HepG2 (cell line): ENCODE measurements around the gene FIBP. TPM values are rescaled to one million over a fixed set of nuclear protein-coding genes. Genes with fewer than 3 reads are reported as not detected.
A peak's percentile ranks its signal among the peaks of the same experiment; 100 is the strongest.

Experiments
- ATAC-seq: fragments of 200-7000 bp; cut with Tn5 transposase; 3 replicates; pipeline ENCODE4 v1.9.1; 2020; ENCODE audit warnings: mild to moderate bottlenecking, moderate library complexity
- BruUV-seq: library from RNA; stranded (reverse); fragments of 400-500 nt; replicated peaks from 2 replicates; lab custom pipeline; 2021; lab: Mats Ljungman, UMichigan
- CTCF ChIA-PET: fragments of 300-600 bp; formaldehyde crosslinking; extraction: SDS; loops from one replicate; lab custom pipeline; 2021; ENCODE audit warnings: low total read pairs, inconsistent platforms, low intra/inter-chr PET ratio; lab: Yijun Ruan, JAX
- POLR2A ChIA-PET: fragments of 350-600 bp; sonication (Branson Sonifier 250); formaldehyde crosslinking; loops from one replicate; lab custom pipeline; 2020; ENCODE audit warnings: antibody characterized with exemption, inconsistent platforms; lab: Yijun Ruan, JAX
- DNase-seq: peaks from one replicate; pipeline ENCODE4 v3.0.0-alpha.2; 2015; ENCODE audit warnings: low spot score
- FAIRE-seq: peaks from 3 replicates; lab custom pipeline; 2011; peaks lifted over from hg19 to GRCh38; lab: Jason Lieb, UNC
- H2AFZ ChIP-seq: one replicate; pipeline ENCODE4 v1.6.1; 2011; ENCODE audit warnings: low read length, inconsistent platforms
- H3K27ac ChIP-seq: fragments of 300-600 bp; 3 replicates; pipeline ENCODE4 v1.8.0; 2011; ENCODE audit warnings: mixed run types, mild to moderate bottlenecking, mixed read lengths, low read length, inconsistent platforms; ENCODE audit not compliant: insufficient read depth; ENCODE audit errors: extremely low read length
- H3K27me3 ChIP-seq, 2 experiments: fragments of 200-600 bp in 1 of 2; 2 replicates in 1 of 2; 3 replicates in 1 of 2; pipeline versions ENCODE4 v1.6.0 to v1.8.0; 2011; ENCODE audit warnings: low read length in 2 of 2, mild to moderate bottlenecking in 2 of 2, moderate library complexity in 2 of 2, inconsistent platforms in 1 of 2; ENCODE audit not compliant: insufficient read depth in 2 of 2, control insufficient read depth in 1 of 2
- H3K36me3 ChIP-seq, 2 experiments: fragments of 200-600 bp in 1 of 2; replicated peaks in 1 of 2; 2 replicates in 1 of 2; 3 replicates in 1 of 2; pipeline versions ENCODE4 v1.5.1 to v1.8.0; 2011; ENCODE audit warnings: low read length in 2 of 2, inconsistent platforms in 1 of 2; ENCODE audit not compliant: insufficient read depth in 2 of 2, control insufficient read depth in 1 of 2
- H3K4me1 ChIP-seq: 2 replicates; pipeline ENCODE4 v1.5.1; 2012; ENCODE audit warnings: low read length, inconsistent platforms; ENCODE audit not compliant: insufficient read depth
- H3K4me2 ChIP-seq: 2 replicates; pipeline ENCODE4 v1.6.0; 2011; ENCODE audit warnings: low read depth, low read length, inconsistent platforms
- H3K4me3 ChIP-seq, 3 experiments: fragments of 200-600 bp in 1 of 3; sonication (generic), shearing (Covaris generic) in 1 of 3; replicated peaks in 1 of 3; 2 replicates each; pipeline ENCODE4 v1.5.1; 2011 to 2016; ENCODE audit warnings: low read length in 3 of 3, inconsistent platforms in 2 of 3, low read depth in 2 of 3, mild to moderate bottlenecking in 2 of 3, control low read depth in 1 of 3, mixed read lengths in 1 of 3; ENCODE audit not compliant: insufficient read depth in 1 of 3
- H3K79me2 ChIP-seq: one replicate; pipeline ENCODE4 v1.6.1; 2011; ENCODE audit warnings: low read length, inconsistent platforms; ENCODE audit not compliant: insufficient read depth
- H3K9ac ChIP-seq: 2 replicates; pipeline ENCODE4 v1.6.0; 2011; ENCODE audit warnings: mild to moderate bottlenecking, low read depth, low read length, inconsistent platforms; ENCODE audit not compliant: insufficient read depth
- H3K9me3 ChIP-seq: 2 replicates; pipeline ENCODE4 v1.5.1; 2012; ENCODE audit warnings: mild to moderate bottlenecking, low read length
- H4K20me1 ChIP-seq: 2 replicates; pipeline ENCODE4 v1.6.0; 2011; ENCODE audit warnings: inconsistent platforms, mild to moderate bottlenecking, low read length, moderate library complexity; ENCODE audit not compliant: insufficient read depth
- HOXA3 ChIP-seq: sonication (generic); formaldehyde crosslinking; IDR thresholded peaks from 2 replicates; pipeline ENCODE4 v1.5.0; 2020; ENCODE audit warnings: missing genetic modification reagents
- PPARG ChIP-seq: conservative IDR thresholded peaks from 2 replicates; pipeline ENCODE4 v1.6.1; 2016; ENCODE audit warnings: missing biosample characterization, missing genetic modification reagents
- ZNF768 ChIP-seq: sonication (generic); formaldehyde crosslinking; IDR thresholded peaks from 2 replicates; pipeline ENCODE4 v1.4.0; 2020; ENCODE audit warnings: missing genetic modification reagents
- ZNF800 ChIP-seq: sonication (generic); formaldehyde crosslinking; IDR thresholded peaks from 2 replicates; pipeline ENCODE4 v1.4.0; 2020; ENCODE audit warnings: missing genetic modification reagents
- WGBS: methylation state at CpG from one replicate; pipeline ENCODE4 v1.1.6; 2017; ENCODE audit warnings: low lambda C conversion rate; 5-methylcytosine and 5-hydroxymethylcytosine counted together
- in situ Hi-C: cut with HindIII; loops from 2 replicates; pipeline ENCODE4 v1.10.0; 2017; ENCODE audit warnings: low pct_unique_long_range_greater_than_20kb; ENCODE audit not compliant: extremely low pct_ligation_motif_present
- intact Hi-C: fragments of 100-400 bp; cut with micrococcal nuclease; formaldehyde crosslinking; loops from one replicate; pipeline ENCODE4 v1.10.0; 2022; ENCODE audit not compliant: unreplicated experiment
- polyA plus RNA-seq, 8 experiments: library from polyadenylated mRNA; depleted of rRNA in 3 of 8; stranded (reverse) in 7 of 8; unstranded in 1 of 8; fragments of >200 nt; fragmentation: Illumina TruSeq in 4 of 8; extraction: Trizol in 4 of 8; gene quantifications; 2 replicates each; pipeline versions ENCODE4 v1.2.1 to v1.2.3, GENCODE V29; 2011 to 2016; ENCODE audit warnings: low read depth in 4 of 8, missing spikeins in 1 of 8, mixed read lengths in 1 of 8; ENCODE audit not compliant: insufficient read depth in 1 of 8
- total RNA-seq, 5 experiments: library from RNA; depleted of rRNA; stranded (reverse); fragments of >200 nt; fragmentation: Illumina TruSeq; extraction: Trizol; gene quantifications; 2 replicates each; pipeline ENCODE4 v1.2.3, GENCODE V29; 2016; ENCODE audit warnings: low read depth in 1 of 5

FIBP gene
- total and polyA plus RNA-seq, 2 of the 13 experiments (the other 11 are each of a cell fraction or from before 2014, with no cell fraction given) = 42.9 to 62.1 TPM

GRCh38 chr11:65898656-65899355, 10.5 kb upstream of the FIBP start (continued):
- TF ChIP-seq ZNF800 (no peak), HOXA3 (CRISPR knock-in tag) (no peak)

GRCh38 chr11:65897020-65897471, 8.8 kb upstream of the FIBP start:
- Histone ChIP-seq H3K9me3 (no peaks in the 10 kb centered on the region), H3K4me2 (no peak overlapping the region), H3K36me3 (peaks cover 8 to 18% of the 10 kb centered on the region in 2 experiments; a peak in 4 of 5 replicates), H3K79me2 (peaks cover 32% of the 10 kb centered on the region), H3K4me3 (no peak overlapping the region), H3K4me1 (peaks cover 53% of the 10 kb centered on the region), H2AFZ (no peak overlapping the region), H3K27ac (no peak overlapping the region), H3K9ac (no peak overlapping the region), H3K27me3 (no peaks in the 10 kb centered on the region; a peak in 1 of 5 replicates), H4K20me1 (no peaks in the 10 kb centered on the region)
- FAIRE-seq (no peak), DNase-seq (no peak), ATAC-seq (no peak)
- ChIA-PET CTCF (no interaction called here), POLR2A (interaction anchor here (0.6 to 1.4 kb wide), 3 partner anchors 9 to 43 kb away, joined by 3 to 8 read pairs (median 3); partner anchors contain the start of gene FIBP)
- intact Hi-C loops (no loop called here), in situ Hi-C loops (no loop called here)
- no TSS peak for BruUV-seq
- 96% methylated on average over 4 of the region's 4 CpGs for WGBS
- TF ChIP-seq ZNF768 (CRISPR knock-in tag) (peak; percentile 72), PPARG (CRISPR knock-in tag) (no peak)
